ENCODE results near the gene FAM3A.

The FAM3A gene

GRCh38 chrX:154539077-154539476, 23.0 kb upstream of the FAM3A start:
- H3K4me3 ChIP-seq (replicated peaks in 1 of 2; ENCODE audit: low read depth in 2 of 2, low read length in 2 of 2) = no peak overlapping the region
- no peak for TF ChIP-seq CTCF (IDR thresholded peaks at IDR 0.05; ENCODE audit: low read depth, low read length)
- no peak for DNase-seq (ENCODE audit: low read depth in 2 of 2)

GRCh38 chrX:154535892-154536291, 19.9 kb upstream of the FAM3A start:
- no peak for TF ChIP-seq CTCF (IDR thresholded peaks at IDR 0.05; ENCODE audit: low read depth, low read length)
- no peak for DNase-seq (ENCODE audit: low read depth in 2 of 2)
- no peak overlapping the region for H3K4me3 ChIP-seq (replicated peaks in 1 of 2; ENCODE audit: low read depth in 2 of 2, low read length in 2 of 2)

GRCh38 chrX:154534526-154535322, 18.7 kb upstream of the FAM3A start:
- no peak overlapping the region for H3K4me3 ChIP-seq (replicated peaks in 1 of 2; ENCODE audit: low read depth in 2 of 2, low read length in 2 of 2)
- TF ChIP-seq CTCF (IDR thresholded peaks at IDR 0.05; ENCODE audit: low read depth, low read length) = peak; percentile 95
- DNase-seq (ENCODE audit: low read depth in 2 of 2) = peak; percentile 83 to 89

- no peak overlapping the region for H3K4me3 ChIP-seq (replicated peaks in 1 of 2; ENCODE audit: low read depth in 2 of 2, low read length in 2 of 2)
- no peak for TF ChIP-seq CTCF (IDR thresholded peaks at IDR 0.05; ENCODE audit: low read depth, low read length)
- no peak for DNase-seq (ENCODE audit: low read depth in 2 of 2)
Measured at GRCh38 chrX:154532690-154533089, 16.7 kb upstream of the FAM3A start.

- TF ChIP-seq CTCF (IDR thresholded peaks at IDR 0.05; ENCODE audit: low read depth, low read length) = no peak
- no peak overlapping the region for H3K4me3 ChIP-seq (replicated peaks in 1 of 2; ENCODE audit: low read depth in 2 of 2, low read length in 2 of 2)
- DNase-seq (ENCODE audit: low read depth in 2 of 2) = peak in 1 of 2 donors; percentile 61
Measured at GRCh38 chrX:154531626-154532025, 15.6 kb upstream of the FAM3A start.

- H3K4me3 ChIP-seq (replicated peaks in 1 of 2; ENCODE audit: low read depth in 2 of 2, low read length in 2 of 2) = no peak overlapping the region
- no peak for TF ChIP-seq CTCF (IDR thresholded peaks at IDR 0.05; ENCODE audit: low read depth, low read length)
- DNase-seq (ENCODE audit: low read depth in 2 of 2) = no peak
Measured at GRCh38 chrX:154530286-154530685, 14.3 kb upstream of the FAM3A start.

- TF ChIP-seq CTCF (IDR thresholded peaks at IDR 0.05; ENCODE audit: low read depth, low read length) = no peak
- DNase-seq (ENCODE audit: low read depth in 2 of 2) = peak; percentile 46 to 72
- no peak overlapping the region for H3K4me3 ChIP-seq (replicated peaks in 1 of 2; ENCODE audit: low read depth in 2 of 2, low read length in 2 of 2)
Measured at GRCh38 chrX:154529206-154529612, 13.2 kb upstream of the FAM3A start.
